Transverse colon (tissue), 4 donors: ENCODE results near the gene PLCB2. TPM values are rescaled to one million over a fixed set of nuclear protein-coding genes. Genes with fewer than 3 reads are reported as not detected.

Experiments used
- DNase-seq: peaks from one replicate; pipeline ENCODE4 v3.0.0-alpha.2; 2019
- H3K27ac ChIP-seq, 4 donors: fragments of 200-600 bp; sonication (generic); 2 replicates each; pipeline ENCODE4 v1.5.1; 2016 to 2018; ENCODE audit warnings: inconsistent platforms in 4 of 4
- H3K27me3 ChIP-seq: fragments of 200-600 bp; sonication (generic); 2 replicates; pipeline ENCODE4 v1.5.1; 2017; ENCODE audit warnings: inconsistent platforms
- H3K36me3 ChIP-seq, 4 donors: fragments of 200-600 bp; sonication (generic); 2 replicates each; pipeline ENCODE4 v1.5.1; 2017 to 2019; ENCODE audit warnings: inconsistent platforms in 4 of 4
- H3K4me1 ChIP-seq, 4 donors: fragments of 200-600 bp; sonication (generic); 2 replicates each; pipeline ENCODE4 v1.5.1; 2017 to 2020; ENCODE audit warnings: inconsistent platforms in 4 of 4
- H3K4me3 ChIP-seq, 4 donors: fragments of 200-600 bp; sonication (generic); 1 replicate in 1 of 4; 2 replicates in 3 of 4; pipeline versions ENCODE4 v1.5.1 to v1.6.1; 2017 to 2019; ENCODE audit warnings: inconsistent platforms in 4 of 4
- H3K9me3 ChIP-seq, 2 donors: fragments of 200-600 bp; sonication (generic); 2 replicates each; pipeline ENCODE4 v1.5.1; 2017 to 2019; ENCODE audit warnings: inconsistent platforms in 2 of 2
- EP300 ChIP-seq: sonication (generic); formaldehyde crosslinking; IDR thresholded peaks from one replicate; pipeline ENCODE4 v1.6.1; 2017; ENCODE audit warnings: antibody characterized with exemption, low read depth
- POLR2A ChIP-seq: fragments of 450-650 bp; IDR thresholded peaks from one replicate; pipeline ENCODE4 v1.6.1; 2016; ENCODE audit warnings: antibody characterized with exemption, mild to moderate bottlenecking, moderate library complexity
- POLR2AphosphoS5 ChIP-seq, 3 donors: sonication (generic); formaldehyde crosslinking; IDR thresholded peaks; one replicate each; pipeline ENCODE4 v1.6.1; 2016; ENCODE audit warnings: antibody characterized with exemption in 3 of 3
- WGBS, 2 donors: methylation state at CpG; one replicate each; pipeline ENCODE4 v1.1.5; 2018; ENCODE audit warnings: low coverage in 1 of 2; 5-methylcytosine and 5-hydroxymethylcytosine counted together
- in situ Hi-C, 4 donors: fragments of 200-750 bp; cut with MboI; loops; one replicate each; pipeline versions ENCODE4 v1.15.0 to v1.15.1; 2017; ENCODE audit warnings: low sequenced_read_pairs in 3 of 4, low pct_ligation_motif_present in 1 of 4, low pct_unique_long_range_greater_than_20kb in 1 of 4
- intact Hi-C: fragments of 100-400 bp; cut with DNase I; formaldehyde crosslinking; loops from one replicate; pipeline ENCODE4 v1.15.1; 2023; ENCODE audit warnings: low total_unique reads
- total RNA-seq, 4 donors: library from RNA; depleted of rRNA; stranded (reverse); fragments of >200 nt; gene quantifications; one replicate each; pipeline ENCODE4 v1.1.0, GENCODE V29; 2016
- TF ChIP-seq, protein P1 (sequence below), 5 experiments: fragments of 200-600 bp in 3 of 5; fragments of 450-650 bp in 2 of 5; sonication (generic) in 3 of 5; IDR thresholded peaks; 1 replicate in 2 of 5; 2 replicates in 3 of 5; pipeline ENCODE4 v1.5.1; 2016 to 2017; ENCODE audit warnings: antibody characterized with exemption in 5 of 5, inconsistent platforms in 3 of 5, mild to moderate bottlenecking in 2 of 5, moderate library complexity in 1 of 5

The PLCB2 gene
- total RNA-seq, 4 donors from 2014 or later = 5.5 to 143 (median 12.0) TPM

DNA sequence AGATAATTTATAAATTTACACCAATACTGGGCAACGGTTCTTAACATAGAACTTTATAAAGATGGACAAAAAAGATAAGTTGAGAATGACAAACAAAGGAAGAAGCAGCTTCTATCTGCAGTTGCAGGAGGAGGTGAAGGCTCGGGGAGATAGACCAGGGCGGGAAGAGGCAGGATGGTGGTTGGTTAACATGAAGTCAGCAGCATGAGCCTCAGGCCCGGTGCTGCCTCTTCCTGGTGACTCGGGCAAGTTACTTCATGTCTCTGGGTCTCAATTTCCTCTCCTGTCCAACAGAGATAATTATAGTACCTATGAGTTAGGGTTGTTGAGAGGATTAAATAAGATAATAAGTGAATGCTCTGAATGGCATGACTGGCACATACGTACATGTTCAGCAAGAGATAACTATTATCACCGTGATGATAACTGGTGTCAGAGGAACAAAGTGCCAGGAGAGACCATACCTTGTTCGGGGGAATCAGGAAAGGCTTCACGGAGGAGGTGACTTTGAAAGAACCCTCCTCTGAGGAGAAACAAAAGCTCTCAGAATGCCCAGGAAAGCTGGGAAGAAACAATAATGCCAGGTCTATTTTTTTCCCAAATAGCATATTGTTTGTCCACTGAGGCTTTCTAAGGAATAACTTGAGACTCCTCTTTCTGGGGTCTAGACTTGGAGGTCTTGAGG lies 64.5 kb downstream of the PLCB2 start:
- Histone ChIP-seq H3K36me3 (no peaks in the 10 kb centered on the region), H3K4me3 (no peak overlapping the region), H3K9me3 (no peaks in the 10 kb centered on the region), H3K27ac (no peak overlapping the region), H3K27me3 (peaks cover 24% of the 10 kb centered on the region), H3K4me1 (peaks cover 0 to 12% (median 5%) of the 10 kb centered on the region in 4 donors)
- in situ Hi-C loops = no loop called here
- TF ChIP-seq POLR2A (no peak), POLR2AphosphoS5 (IDR thresholded peaks at IDR 0.05) (no peak), EP300 (no peak)
- TF ChIP-seq, protein P1, sequence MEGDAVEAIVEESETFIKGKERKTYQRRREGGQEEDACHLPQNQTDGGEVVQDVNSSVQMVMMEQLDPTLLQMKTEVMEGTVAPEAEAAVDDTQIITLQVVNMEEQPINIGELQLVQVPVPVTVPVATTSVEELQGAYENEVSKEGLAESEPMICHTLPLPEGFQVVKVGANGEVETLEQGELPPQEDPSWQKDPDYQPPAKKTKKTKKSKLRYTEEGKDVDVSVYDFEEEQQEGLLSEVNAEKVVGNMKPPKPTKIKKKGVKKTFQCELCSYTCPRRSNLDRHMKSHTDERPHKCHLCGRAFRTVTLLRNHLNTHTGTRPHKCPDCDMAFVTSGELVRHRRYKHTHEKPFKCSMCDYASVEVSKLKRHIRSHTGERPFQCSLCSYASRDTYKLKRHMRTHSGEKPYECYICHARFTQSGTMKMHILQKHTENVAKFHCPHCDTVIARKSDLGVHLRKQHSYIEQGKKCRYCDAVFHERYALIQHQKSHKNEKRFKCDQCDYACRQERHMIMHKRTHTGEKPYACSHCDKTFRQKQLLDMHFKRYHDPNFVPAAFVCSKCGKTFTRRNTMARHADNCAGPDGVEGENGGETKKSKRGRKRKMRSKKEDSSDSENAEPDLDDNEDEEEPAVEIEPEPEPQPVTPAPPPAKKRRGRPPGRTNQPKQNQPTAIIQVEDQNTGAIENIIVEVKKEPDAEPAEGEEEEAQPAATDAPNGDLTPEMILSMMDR (IDR thresholded peaks at IDR 0.05) = no peak
- no peak for DNase-seq
- 81 to 83% methylated on average over 9 of the region's 9 CpGs for WGBS, 2 donors
- intact Hi-C loops = no loop called here

GRCh38 chr15:40242601-40243000 lies 65.1 kb downstream of the PLCB2 start:
- 92% methylated on average over 5 of the region's 5 CpGs; no CpG with 5 or more reads in 1 of the 2 donors for WGBS, 2 donors
- no peak for DNase-seq
- intact Hi-C loops = no loop called here
- Histone ChIP-seq H3K4me3 (no peak overlapping the region), H3K9me3 (no peaks in the 10 kb centered on the region), H3K4me1 (peaks cover 0 to 14% (median 5%) of the 10 kb centered on the region in 4 donors), H3K36me3 (no peaks in the 10 kb centered on the region), H3K27ac (no peak overlapping the region), H3K27me3 (peaks cover 25% of the 10 kb centered on the region)
- TF ChIP-seq, protein P1 (IDR thresholded peaks at IDR 0.05) = no peak
- TF ChIP-seq POLR2A = no peak
- in situ Hi-C loops = no loop called here

DNA sequence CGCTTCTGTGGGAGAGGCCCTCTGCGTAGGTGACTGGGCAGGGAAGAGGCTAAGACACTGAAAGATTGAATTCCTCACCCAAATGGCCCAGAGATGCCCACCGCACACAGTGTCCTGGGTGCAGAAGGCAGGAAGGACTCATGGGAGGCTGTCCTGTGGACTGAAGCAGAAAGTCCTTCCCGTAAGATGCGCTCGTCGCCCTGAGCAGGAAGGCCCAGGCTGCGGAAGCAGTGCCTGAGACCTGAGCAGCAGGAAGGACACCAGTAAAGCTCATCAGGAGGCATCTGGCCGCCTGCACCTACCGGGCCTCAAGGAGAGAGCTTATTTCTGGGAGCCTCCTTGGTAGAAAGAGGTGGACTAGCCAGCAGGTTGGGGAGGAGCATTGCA lies 65.5 kb downstream of the PLCB2 start:
- Histone ChIP-seq H3K27me3 (peaks cover 25% of the 10 kb centered on the region), H3K27ac (no peak overlapping the region), H3K36me3 (no peaks in the 10 kb centered on the region), H3K9me3 (no peaks in the 10 kb centered on the region), H3K4me1 (peaks cover 0 to 14% (median 5%) of the 10 kb centered on the region in 4 donors), H3K4me3 (no peak overlapping the region)
- TF ChIP-seq POLR2AphosphoS5 (IDR thresholded peaks at IDR 0.05) = no peak
- intact Hi-C loops = no loop called here
- 90% methylated on average over 10 of the region's 10 CpGs; no CpG with 5 or more reads in 1 of the 2 donors for WGBS, 2 donors
- DNase-seq = no peak
- in situ Hi-C loops = no loop called here

- DNase-seq = no peak
- Histone ChIP-seq H3K4me1 (peaks cover 0 to 14% (median 5%) of the 10 kb centered on the region in 4 donors), H3K36me3 (no peaks in the 10 kb centered on the region), H3K27ac (no peak overlapping the region), H3K27me3 (peaks cover 25% of the 10 kb centered on the region), H3K4me3 (no peak overlapping the region), H3K9me3 (no peaks in the 10 kb centered on the region)
- intact Hi-C loops = no loop called here
- in situ Hi-C loops = no loop called here
- TF ChIP-seq POLR2AphosphoS5 (IDR thresholded peaks at IDR 0.05) = no peak
- WGBS, 2 donors = 88% methylated on average over 14 of the region's 14 CpGs; no CpG with 5 or more reads in 1 of the 2 donors
Measured at GRCh38 chr15:40241269-40242212, 66.2 kb downstream of the PLCB2 start.

DNA sequence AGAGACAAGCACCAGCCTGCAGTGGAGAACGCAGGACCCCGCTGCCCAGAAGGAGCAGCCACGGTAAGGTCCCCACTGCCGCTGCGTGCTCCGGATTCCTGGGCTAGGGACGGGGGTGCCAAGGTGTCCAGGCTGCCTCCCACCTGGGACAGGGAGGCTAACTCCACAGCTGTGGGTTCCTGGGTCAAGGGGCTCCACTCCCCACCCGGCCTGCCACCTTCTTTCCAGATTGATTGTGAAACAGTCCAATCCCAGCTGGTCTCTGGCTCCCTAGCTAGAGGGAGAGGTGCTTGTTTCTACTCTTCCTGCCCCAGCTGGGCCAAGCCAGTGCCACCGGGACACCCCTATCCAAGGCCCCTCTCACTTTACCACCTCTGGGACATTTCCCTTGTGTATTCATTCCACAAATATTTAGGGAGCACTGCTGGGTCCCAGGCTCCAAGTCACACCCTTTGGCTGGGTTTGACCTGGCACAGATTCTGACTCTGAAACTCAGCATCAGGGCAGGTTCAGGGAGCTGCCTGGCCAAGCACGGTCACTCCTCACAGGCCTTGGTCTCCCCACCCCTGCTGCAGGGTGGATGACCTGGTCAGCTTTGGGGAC lies 67.0 kb downstream of the PLCB2 start:
- in situ Hi-C loops (no loop called here), intact Hi-C loops (no loop called here)
- Histone ChIP-seq H3K9me3 (no peaks in the 10 kb centered on the region), H3K4me1 (peaks cover 0 to 14% (median 5%) of the 10 kb centered on the region in 4 donors), H3K36me3 (no peaks in the 10 kb centered on the region), H3K27ac (no peak overlapping the region), H3K4me3 (no peak overlapping the region), H3K27me3 (peaks cover 25% of the 10 kb centered on the region)
- 95% methylated on average over 10 of the region's 10 CpGs; no CpG with 5 or more reads in 1 of the 2 donors for WGBS, 2 donors
- no peak for TF ChIP-seq POLR2A
- no peak for TF ChIP-seq EP300
- TF ChIP-seq POLR2AphosphoS5 (IDR thresholded peaks at IDR 0.05) = no peak
- TF ChIP-seq, protein P1 (IDR thresholded peaks at IDR 0.05) = no peak
- DNase-seq = no peak
